CD4-positive, alpha-beta T cell treated with Interleukin-4 for 4 hours (primary cell): ENCODE results near the gene CACNA1D.

Experiments used
- DNase-seq: peaks from one replicate; pipeline ENCODE4 v3.0.0-alpha.2; 2020

Gene CACNA1D

DNA sequence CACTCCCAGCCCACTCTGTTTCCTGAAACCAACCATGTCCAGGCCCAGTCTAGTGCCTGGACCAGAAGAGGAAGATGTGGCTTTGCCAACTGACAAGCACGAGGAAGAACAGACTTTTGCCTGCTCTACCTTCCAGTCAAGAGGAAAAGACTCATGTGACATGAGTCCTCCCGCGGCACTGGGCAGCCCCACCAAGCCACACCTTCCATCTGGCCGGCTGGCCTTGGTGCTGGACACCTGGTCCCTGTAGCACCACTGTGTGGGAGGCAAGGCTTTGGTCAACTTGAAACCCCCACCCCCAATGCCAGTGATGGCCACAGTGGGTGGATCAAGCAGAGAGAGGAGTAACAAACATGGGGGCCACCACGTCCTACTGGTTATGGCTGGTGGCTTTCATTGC is 339.3 kb downstream of the CACNA1D start:
- DNase-seq = no peak

- no peak for DNase-seq
Observed at GRCh38 chr3:53834429-53835095, 340.2 kb downstream of the CACNA1D start.

GRCh38 chr3:53835257-53835656 is 340.8 kb downstream of the CACNA1D start:
- no peak for DNase-seq

GRCh38 chr3:53836084-53836872 is 341.9 kb downstream of the CACNA1D start:
- no peak for DNase-seq

DNA sequence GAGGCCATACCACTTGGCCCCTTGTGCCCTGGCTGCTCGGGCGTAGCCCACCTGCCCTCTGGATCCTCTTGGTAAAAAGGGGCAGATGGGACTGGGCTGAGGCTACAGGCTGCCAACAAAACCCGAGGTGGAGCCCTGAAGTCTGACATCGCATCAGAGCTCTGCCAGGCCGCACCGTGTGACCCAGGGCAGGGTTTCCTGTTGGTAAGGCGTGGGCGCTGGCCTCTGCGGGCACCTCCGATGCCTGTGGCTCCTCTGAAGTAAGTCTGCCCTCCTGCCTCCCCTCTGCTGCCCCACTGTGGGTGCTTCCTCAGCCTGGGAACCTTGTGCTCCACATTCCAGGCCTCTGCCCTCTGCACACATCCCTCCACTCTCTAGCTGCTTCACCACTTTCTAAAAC is 342.9 kb downstream of the CACNA1D start:
- no peak for DNase-seq

DNA sequence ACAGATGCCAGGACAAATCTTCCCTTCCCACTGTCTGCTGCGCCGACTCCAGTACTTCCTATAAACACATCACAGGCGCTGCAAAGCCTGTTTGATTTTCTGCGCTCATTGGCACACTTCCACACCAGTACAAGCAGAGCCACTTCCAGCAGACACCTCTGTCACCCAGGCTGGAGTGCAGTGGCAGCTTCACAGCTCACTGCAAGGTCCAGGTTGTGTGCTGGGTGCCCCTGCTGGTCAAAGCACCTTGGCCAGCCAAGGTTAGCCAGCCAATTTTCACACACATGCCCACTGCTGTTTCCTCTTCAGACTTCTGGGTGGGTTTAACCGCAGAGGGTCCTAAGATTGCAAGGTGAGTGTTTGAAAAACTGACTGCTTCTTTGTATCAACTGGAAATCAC is 346.9 kb downstream of the CACNA1D start:
- DNase-seq = no peak

DNA sequence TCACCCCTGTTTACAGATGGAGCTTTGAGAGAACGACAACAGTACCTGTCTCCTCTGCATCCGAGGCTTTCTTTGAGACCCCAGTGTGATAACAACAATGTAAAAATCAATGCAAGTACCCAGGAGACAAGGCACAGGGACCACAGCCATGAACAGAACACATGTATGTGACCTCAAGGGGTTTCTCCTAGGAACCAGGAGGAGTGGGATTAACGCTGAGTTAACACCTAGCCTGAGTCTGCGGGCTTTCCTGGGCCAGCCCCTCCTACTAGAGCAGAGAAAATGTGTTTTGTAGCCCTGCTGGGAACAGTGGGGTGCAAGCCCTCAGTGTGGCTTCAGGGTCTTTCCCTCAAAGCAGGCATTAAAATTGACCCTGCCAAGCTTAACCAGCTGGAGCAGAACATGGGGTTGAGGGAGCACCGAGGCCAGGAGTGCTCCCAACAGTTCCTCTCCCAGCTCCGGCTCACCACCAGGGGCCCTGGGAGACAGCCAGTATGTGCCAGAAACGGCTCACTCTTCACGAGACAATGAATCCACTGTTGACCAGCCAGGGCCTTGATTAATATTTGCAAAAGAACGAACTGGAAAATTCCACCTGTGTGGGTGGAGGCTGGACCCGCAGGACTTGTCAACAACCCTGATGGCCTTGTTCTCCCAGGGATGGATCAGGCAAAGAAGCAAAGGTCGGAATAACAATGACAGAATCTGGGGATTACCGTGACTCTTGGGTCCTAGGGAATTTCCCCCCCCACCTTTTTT is 348.2 kb downstream of the CACNA1D start:
- DNase-seq = no peak

DNA sequence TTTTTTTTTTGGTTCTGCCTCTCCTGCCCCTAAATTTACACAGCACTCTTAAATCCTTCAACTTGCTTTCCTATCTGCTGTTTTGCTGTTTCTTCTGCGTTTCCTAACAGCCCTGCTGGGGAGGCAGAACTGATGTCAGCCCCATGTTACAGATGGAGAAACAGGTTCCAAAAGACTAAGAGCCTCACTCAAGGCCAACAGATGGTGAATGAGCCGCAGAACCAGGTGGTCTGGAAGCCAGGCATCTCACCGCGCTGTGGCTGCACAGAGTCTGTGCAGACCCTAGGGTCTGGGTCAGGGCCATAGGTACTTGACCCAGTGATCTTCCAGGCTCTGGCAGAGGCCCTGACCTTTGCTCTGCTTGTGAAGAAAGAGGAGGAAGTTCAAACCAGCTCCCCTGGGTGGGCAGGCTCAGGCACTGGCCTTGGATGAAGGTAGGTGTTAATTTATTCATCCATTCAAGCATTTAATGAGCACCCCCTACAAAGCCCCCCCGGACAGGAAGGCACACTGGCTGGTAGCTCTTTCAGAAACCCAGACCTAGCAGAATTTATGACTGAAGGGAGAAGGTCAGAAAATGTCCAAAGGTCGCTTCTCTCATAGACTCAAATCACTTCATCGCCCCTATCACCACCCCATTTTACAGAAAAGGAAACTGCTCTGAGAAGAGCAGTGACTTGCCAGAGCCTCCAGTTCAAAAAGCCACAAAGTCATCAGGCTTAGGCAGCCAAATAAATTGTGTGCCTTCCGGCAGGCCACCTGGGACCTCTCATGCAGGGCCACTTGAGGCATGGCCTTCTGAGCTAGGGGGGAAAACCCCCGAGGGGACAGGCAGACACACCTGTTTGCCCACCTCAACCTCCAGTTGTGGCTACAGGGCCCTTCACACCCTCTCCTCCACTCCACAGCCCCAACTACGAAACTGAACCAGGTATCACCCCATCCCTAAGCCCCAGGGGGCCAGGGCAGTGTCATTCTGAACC is 349.1 kb downstream of the CACNA1D start:
- DNase-seq = no peak

- DNase-seq = no peak
Observed at GRCh38 chr3:53844262-53845102, 350.1 kb downstream of the CACNA1D start.

GRCh38 chr3:53845103-53845880 is 350.9 kb downstream of the CACNA1D start:
- no peak for DNase-seq

- DNase-seq = no peak
Observed at GRCh38 chr3:53845881-53846133, 351.4 kb downstream of the CACNA1D start.

DNA sequence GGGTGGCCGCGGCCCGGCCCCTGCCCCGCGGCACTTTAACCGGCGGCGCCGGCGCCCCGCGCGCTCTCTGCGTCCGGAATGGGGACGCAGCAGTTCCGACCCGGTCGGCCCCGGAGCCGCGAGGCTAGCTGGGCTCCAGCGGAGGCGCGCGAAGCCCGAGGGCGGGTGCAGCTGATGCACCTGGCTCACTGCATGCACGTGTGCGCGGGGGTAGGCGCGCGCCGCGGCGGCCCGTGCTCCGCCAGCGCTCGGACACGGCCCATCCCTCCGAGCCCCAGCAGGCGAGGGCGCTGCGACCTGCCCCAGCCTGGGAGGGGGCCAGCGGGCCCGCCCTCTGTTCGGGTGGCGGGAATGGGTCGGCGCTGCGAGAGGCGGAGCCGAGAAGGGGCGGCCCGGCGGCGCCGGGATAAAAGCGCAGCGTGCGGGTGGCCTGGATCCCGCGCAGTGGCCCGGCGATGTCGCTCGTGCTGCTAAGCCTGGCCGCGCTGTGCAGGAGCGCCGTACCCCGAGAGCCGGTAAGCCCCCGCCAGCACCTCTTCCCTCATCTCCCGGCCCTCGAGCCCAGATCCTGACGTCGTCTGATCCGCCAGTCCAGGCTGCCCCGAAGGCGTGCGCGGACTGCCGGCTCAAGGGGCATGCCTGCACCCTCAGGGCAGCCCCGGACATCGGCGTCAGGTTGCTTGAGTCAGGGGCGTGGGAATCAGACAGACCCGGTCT is 351.9 kb downstream of the CACNA1D start, which contains the start of the genes CHDH and IL17RB:
CHDH (minus strand) TSS at position 286 of the 717 bp plus-strand sequence. CDS start 22,411 bp downstream, outside the sequence.
IL17RB (plus strand) TSS at position 435 of the 717 bp plus-strand sequence; CDS start at position 456, 21 bp downstream.
- DNase-seq = no peak

DNA sequence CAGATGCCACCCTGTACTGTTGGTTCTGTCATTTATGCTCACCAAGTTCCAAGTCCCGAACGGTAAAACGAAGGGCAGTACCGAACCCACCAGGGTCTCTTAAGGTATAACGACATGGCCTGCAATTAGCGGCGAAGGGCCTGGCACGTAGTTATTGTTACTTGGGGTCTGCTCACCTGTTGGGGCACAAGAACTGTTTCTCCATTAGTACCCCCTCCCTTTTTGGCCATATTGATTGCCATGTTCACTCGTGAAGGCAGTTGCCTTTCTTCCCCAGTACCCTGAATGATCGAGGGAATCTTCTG is 352.4 kb downstream of the CACNA1D start:
- DNase-seq = no peak

GRCh38 chr3:53849916-53850315 is 355.5 kb downstream of the CACNA1D start:
- DNase-seq = no peak

DNA sequence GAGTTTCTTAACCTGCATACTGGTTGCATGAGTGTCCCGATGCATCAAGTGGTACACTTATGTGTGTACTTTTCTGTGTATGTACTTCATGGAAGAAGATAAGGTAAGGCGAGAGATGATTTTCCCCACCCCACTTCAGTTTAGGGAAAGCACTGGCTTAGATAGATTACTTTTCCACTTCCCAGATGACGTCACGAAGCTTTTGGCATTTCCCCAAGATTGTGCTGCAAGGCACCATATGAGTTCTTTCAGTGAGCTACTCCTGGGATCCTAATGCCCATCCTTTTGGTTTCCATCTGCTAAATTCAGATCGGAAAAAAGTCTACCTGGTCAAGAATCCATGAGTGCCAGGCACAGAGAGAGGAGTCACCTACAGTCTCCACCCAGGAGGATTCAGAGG is 356.5 kb downstream of the CACNA1D start:
- DNase-seq = no peak

DNA sequence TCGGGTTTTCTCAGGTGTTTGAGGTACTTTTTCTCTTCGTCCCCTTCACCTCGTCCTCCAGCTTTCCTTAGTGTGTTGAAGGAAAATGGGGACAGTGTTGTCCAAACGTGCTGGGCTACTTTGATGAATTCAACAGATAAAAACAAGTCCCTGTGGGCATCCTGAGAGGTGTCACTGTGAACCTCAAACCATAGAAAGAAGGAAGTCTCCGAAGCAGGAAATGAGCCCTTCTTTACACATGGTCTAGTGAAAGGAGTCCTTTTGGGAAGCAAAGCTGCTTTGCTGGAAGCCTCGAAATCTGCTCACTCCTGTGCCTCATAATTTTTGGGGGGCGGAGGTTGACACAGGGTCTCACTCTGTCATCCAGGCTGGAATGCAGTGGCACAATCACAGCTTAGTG is 362.6 kb downstream of the CACNA1D start:
- no peak for DNase-seq

DNA sequence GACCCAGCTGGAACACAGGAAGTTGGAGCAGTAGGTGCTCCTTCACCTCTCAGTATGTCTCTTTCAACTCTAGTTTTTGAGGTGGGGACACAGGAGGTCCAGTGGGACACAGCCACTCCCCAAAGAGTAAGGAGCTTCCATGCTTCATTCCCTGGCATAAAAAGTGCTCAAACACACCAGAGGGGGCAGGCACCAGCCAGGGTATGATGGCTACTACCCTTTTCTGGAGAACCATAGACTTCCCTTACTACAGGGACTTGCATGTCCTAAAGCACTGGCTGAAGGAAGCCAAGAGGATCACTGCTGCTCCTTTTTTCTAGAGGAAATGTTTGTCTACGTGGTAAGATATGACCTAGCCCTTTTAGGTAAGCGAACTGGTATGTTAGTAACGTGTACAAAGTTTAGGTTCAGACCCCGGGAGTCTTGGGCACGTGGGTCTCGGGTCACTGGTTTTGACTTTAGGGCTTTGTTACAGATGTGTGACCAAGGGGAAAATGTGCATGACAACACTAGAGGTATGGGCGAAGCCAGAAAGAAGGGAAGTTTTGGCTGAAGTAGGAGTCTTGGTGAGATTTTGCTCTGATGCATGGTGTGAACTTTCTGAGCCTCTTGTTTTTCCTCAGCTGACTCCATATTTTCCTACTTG is 363.8 kb downstream of the CACNA1D start:
- DNase-seq = no peak

- DNase-seq = no peak
Observed at GRCh38 chr3:53859178-53859577, 364.8 kb downstream of the CACNA1D start.

DNA sequence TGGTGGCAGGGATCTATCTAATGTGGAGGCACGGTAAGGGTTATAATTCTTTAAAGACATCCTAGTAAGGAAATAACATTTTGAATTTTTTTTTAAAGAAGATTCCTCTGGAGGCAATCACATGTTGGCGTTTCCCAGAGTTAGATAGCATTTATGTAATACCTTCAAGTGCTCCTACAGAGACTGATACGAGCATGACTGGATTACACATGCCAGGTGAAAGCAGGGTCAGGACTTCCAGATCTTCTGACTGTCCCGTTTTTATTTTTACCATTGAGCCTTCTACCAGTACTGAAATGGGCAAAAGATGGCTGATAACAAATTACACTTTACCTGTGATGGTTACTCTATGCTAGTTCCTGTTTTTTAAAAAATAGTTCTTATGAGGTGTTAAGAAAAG is 365.8 kb downstream of the CACNA1D start:
- DNase-seq = no peak

DNA sequence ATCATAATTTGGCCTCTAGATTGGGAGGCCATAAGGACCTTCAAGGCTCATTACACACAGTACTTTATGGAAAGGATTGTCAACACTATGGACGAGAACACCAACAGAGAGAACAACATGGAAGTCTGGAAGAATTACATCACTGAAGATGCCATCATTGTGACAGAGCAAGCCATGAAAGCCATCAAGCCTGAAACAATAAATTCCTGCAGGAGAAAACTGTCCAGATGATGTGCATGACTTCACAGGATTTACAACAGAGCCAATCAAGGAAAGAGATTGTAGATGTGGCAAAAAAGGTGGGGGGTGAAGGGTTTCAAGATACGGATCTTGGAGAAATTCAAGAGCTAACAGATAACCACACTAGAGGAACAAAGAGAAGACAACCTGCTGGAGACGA is 367.8 kb downstream of the CACNA1D start:
- DNase-seq = no peak
